ENCODE results near the gene PGGHG.

DNA sequence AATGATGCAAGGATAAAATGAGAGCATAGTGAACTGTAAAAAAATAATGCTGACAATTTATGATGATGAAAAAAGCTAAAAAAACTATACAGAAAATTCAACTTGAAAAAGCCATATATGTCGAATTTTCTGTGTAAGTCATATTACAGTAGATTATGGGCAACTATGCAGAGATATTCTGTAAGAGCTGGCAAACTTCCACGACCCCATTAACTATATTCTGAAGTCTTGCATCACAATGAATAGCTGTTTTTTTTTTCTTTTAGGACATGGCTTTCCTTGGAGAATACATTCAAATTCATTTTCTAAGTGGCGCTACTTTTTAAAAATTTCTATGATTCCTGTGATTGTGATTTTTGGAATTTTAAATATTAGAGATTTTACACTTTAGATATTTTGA, 33.8 kb upstream of the PGGHG start:
- TF ChIP-seq, protein P1, sequence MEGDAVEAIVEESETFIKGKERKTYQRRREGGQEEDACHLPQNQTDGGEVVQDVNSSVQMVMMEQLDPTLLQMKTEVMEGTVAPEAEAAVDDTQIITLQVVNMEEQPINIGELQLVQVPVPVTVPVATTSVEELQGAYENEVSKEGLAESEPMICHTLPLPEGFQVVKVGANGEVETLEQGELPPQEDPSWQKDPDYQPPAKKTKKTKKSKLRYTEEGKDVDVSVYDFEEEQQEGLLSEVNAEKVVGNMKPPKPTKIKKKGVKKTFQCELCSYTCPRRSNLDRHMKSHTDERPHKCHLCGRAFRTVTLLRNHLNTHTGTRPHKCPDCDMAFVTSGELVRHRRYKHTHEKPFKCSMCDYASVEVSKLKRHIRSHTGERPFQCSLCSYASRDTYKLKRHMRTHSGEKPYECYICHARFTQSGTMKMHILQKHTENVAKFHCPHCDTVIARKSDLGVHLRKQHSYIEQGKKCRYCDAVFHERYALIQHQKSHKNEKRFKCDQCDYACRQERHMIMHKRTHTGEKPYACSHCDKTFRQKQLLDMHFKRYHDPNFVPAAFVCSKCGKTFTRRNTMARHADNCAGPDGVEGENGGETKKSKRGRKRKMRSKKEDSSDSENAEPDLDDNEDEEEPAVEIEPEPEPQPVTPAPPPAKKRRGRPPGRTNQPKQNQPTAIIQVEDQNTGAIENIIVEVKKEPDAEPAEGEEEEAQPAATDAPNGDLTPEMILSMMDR (IDR thresholded peaks at IDR 0.05; ENCODE audit: low read length), result no peak
- no peak for TF ChIP-seq EZH2 (IDR thresholded peaks at IDR 0.05; ENCODE audit: borderline replicate concordance, low read length)
